Stimulated activated CD4-positive, alpha-beta T cell treated with anti-CD3 and anti-CD28 coated beads, TNF-alpha, amount 100 ng/mL, for 1 hour (primary cell): ENCODE results near the gene MTIF3.
A peak's percentile ranks its signal among the peaks of the same experiment; 100 is the strongest.

ENCODE experiments used
- DNase-seq, 3 donors: peaks; one replicate each; pipeline ENCODE4 v3.0.0-alpha.2; 2020; ENCODE audit warnings: low read depth in 3 of 3, low spot score in 1 of 3

The MTIF3 gene

GRCh38 chr13:27449936-27450828, at the start of gene MTIF3:
Gene MTIF3, minus strand, starts transcription at chr13:27450564. Its CDS starts 10,116 bp downstream, at chr13:27440448.
- peak; percentile 89 to 96 (median 93) for DNase-seq

GRCh38 chr13:27497563-27498230, 47.3 kb upstream of the MTIF3 start:
- no peak for DNase-seq

- no peak for DNase-seq
Measured at GRCh38 chr13:27496536-27497273, 46.3 kb upstream of the MTIF3 start.

GRCh38 chr13:27496006-27496405, 45.6 kb upstream of the MTIF3 start:
- no peak for DNase-seq

- no peak for DNase-seq
Measured at GRCh38 chr13:27495551-27495950, 45.2 kb upstream of the MTIF3 start.

- DNase-seq: no peak
Measured at GRCh38 chr13:27493981-27494380, 43.6 kb upstream of the MTIF3 start.

GRCh38 chr13:27489456-27489855, 39.1 kb upstream of the MTIF3 start:
- DNase-seq: no peak

GRCh38 chr13:27487776-27488175, 37.4 kb upstream of the MTIF3 start:
- no peak for DNase-seq

- no peak for DNase-seq
Measured at GRCh38 chr13:27483421-27483820, 33.1 kb upstream of the MTIF3 start.

GRCh38 chr13:27482983-27483382, 32.6 kb upstream of the MTIF3 start:
- DNase-seq: no peak

GRCh38 chr13:27481766-27482165, 31.4 kb upstream of the MTIF3 start:
- DNase-seq: no peak

- DNase-seq: no peak
Measured at GRCh38 chr13:27476943-27477703, 26.8 kb upstream of the MTIF3 start.

GRCh38 chr13:27474751-27475268, 24.4 kb upstream of the MTIF3 start:
- DNase-seq: no peak

GRCh38 chr13:27472941-27473340, 22.6 kb upstream of the MTIF3 start:
- no peak for DNase-seq

- no peak for DNase-seq
Measured at GRCh38 chr13:27472441-27472840, 22.1 kb upstream of the MTIF3 start.

- no peak for DNase-seq
Measured at GRCh38 chr13:27470075-27470820, 19.9 kb upstream of the MTIF3 start.

- no peak for DNase-seq
Measured at GRCh38 chr13:27466513-27466912, 16.1 kb upstream of the MTIF3 start.

- DNase-seq: no peak
Measured at GRCh38 chr13:27465611-27466010, 15.2 kb upstream of the MTIF3 start.

GRCh38 chr13:27463500-27463899, 13.1 kb upstream of the MTIF3 start:
- DNase-seq: no peak
